ENCODE data around the gene RBM8A.

RBM8A gene

DNA sequence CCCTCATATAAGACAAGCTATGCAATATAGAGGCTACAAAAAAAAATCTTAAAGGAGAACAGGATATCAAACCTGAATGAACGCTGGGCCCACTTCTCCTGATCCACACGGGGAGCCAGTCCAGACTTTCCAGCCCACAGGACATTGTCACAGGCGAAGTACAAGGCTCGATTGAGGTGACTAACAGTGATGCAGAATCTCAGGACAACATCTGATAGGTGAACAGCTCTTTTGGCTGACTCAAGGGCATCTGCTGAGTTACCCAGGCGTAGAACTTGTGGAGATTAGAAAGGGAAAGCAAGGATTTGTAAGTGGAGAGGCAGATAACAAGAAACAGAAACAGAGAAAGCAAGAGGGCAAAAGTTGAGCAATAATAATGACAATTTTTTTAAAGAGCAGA lies 10.5 kb downstream of the RBM8A start:
- DNase-seq (ENCODE audit: low read depth): no peak

DNA sequence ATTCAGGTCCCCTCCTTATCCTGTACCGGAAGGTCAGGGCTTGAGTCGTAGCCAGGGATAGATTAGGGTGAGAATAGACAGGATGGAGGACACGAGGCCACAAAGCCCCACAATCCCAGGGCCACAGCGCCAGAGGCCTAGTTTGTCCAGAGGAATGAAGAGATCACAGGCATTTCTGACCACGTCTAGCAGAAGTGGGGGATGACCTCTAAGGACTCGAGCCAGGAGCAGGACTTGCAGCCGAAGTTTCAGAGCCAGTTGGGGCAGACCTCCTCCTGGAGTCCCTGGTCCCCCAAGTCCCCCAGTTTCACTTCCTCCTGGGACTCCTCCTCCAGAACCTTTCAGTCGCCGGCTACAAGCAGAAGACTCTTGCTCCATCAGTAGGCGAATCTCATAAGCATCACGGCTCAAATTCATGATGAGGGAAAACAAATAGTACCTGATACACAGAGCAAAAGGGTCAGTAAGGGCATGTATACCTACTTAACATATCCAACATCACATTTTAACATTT lies 15.1 kb downstream of the RBM8A start:
- DNase-seq (ENCODE audit: low read depth): no peak

DNA sequence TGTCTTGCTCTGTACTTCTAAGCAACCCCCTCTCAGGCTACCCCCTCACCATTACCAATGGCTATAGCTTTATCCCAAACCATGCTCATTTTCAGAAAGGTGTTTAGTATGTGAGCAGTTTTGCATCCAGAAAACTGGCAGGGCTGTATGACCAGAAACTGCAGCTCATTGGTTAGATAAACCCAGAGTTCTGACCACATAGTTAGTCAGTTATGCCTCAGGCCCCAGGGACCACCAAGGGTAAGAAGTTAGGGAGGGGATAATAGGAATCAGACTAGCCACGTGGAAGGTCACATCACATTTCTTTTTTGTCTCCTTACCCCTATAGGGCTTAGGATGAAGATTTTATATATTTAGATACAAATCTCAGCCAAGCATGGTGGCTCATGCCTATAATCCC lies 18.6 kb downstream of the RBM8A start:
- DNase-seq (ENCODE audit: low read depth): no peak

DNA sequence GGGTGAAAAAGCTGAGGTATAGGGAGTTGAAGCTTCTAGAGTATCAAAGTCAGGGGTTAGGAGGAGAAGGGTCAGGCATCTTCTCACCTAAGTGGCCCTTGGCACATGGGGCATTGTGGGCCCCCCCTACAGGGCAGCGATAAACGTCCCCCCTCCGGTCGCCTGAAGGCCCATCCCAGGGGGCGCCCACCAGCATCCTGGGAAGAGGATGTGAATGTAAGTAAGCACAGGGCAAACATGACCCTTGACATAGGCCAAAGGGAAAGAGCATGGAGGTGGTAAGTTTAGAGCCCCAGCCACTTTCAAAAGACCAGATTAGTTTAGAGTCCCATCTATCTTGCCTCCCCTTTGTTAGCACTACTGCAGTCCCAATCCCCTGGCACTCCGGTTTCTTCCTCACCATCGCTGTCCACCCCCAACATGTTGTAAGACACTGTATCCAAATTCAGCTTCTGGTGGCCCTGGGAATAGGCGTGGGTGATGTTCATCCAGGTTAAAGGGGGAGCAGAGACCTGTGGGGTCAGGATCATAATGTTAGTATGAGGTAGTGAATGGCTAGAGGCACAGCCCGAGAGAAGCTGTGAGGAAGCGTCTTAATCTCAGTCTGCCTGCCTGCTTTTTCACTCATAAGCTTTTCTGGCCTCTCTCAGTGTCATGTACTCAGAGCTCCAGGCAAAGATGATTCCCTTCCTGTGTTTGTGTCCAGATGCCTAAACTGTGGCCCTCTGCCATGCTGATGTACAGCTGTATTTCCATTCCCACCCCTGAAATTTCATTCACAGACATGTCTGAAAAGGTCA lies 20.1 kb downstream of the RBM8A start:
- DNase-seq (ENCODE audit: low read depth): no peak

DNA sequence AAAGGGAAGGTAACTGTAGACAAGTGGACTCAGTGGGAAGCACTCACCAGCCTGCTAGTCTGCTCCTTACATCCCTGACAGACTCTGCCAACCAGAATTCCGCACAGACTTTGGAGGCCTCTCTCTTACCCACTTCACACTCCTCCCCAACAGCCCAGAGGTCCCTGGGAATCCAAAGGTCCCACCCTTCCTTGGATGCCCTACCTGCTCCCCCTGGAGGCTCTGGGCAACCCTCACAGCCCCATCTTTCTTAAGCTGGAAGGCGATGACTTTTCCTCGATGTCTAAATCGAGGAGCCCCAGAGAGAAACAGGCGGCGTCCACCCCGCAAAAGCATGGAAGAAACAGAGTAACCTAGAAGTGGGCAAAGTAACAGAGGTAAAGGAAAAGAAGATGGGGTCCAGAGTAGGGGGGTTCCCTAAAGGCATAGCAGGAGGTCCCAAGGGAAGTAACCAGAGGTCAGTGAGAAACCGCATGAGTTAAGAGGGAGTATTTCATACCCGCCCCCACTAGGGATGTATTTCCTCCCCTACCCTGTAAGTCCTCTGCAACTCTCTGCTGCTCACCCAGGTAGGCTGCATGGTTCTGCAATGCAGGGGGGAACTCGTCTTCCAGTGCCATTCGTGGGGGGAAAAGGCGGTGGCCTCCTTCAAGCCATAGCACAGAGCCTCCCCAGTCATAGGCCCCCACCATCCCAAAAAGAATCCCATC lies 25.8 kb downstream of the RBM8A start:
- DNase-seq (ENCODE audit: low read depth): no peak

DNA sequence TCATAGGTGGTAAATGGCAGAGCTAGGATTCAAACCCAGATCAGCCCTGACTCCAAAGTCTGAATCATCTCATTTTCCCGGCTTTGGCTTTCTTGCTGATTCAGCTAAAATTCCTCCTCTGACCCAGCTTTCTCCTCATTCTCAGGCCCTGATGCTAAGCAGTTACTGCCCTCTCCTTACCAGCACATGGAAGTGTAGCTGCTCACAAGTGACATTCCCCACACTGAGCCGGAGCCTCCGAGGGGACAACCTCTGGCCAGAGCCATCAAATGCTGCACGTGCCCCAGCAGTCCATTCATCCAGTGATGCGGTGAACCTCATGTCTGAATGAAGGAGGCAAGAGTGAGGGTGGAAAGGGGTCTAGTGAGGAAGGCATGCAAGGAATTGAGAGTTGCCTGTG lies 28.5 kb downstream of the RBM8A start:
- DNase-seq (ENCODE audit: low read depth): no peak

DNA sequence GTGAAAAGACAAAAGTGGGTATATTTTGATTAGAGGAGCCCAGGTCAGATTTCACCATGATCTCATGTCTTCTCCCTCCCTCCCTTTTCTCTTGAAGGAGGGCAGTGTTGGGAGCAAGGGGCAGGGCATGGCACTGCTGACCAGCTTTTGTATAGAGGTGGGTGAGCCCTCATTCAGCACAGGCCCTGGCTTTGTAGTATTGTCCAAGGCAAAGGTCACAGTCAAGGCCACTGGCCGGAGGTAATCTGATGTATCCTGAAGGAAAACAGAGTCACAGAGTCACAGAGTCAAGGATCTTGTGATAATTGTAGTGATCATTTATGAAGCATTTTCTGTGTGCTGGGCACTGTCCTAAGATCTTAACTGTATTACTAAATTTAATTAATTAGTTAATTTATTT lies 29.3 kb downstream of the RBM8A start:
- DNase-seq (ENCODE audit: low read depth): no peak

DNA sequence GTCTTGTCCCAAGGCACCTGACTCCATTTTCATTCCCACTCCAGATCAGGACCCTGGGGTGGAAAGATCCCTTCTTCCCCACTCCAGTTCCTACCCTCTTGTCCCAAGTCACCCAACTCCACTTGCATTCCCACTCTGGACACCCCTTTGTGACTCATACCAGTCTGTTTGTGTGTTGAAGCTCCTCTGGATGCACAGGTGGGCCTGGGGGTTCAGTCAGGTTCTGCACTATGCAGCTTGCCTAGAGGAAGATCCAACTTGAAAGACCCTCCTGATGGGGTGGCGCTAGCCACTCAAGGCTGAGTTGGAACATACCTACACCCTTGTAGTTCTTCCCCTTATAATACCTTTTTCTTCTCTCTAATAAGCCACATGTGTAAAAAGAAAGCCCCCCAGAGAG lies 31.8 kb downstream of the RBM8A start:
- no peak for DNase-seq (ENCODE audit: low read depth)

DNA sequence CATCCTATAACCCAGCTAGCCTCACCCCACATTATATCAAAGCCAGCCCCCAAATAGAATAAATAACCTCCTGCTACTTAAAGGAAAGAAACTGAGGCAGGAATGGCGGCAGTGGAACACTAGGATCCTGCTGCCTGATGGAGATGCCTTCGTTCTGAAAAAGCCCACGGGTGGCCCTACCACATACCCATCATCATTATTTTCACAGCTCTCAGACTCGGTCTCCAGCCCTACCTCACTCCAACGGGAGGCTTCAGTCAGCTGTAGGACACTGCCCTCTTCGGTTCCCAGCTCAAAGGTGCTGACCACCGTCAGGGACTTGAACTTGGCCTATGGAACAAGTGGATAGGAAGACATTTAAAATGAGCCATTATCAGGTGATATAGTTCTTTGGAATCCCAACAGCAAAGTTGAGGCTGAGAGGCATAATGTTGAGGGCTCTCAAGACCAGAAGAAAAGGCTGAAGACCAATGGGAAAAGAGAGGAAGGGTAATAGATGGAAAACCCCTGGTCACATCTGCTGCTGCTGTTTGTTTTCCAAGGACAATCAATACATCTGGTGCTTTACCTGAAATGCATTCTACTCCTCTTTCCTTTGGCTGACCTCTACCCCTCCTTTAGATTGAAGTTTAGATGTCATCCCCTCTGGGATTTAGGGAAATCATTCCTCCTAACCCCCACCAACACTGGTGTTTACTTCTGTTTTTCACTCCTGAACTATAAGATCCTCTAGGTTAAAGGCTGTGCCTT lies 33.8 kb downstream of the RBM8A start:
- no peak for DNase-seq (ENCODE audit: low read depth)

DNA sequence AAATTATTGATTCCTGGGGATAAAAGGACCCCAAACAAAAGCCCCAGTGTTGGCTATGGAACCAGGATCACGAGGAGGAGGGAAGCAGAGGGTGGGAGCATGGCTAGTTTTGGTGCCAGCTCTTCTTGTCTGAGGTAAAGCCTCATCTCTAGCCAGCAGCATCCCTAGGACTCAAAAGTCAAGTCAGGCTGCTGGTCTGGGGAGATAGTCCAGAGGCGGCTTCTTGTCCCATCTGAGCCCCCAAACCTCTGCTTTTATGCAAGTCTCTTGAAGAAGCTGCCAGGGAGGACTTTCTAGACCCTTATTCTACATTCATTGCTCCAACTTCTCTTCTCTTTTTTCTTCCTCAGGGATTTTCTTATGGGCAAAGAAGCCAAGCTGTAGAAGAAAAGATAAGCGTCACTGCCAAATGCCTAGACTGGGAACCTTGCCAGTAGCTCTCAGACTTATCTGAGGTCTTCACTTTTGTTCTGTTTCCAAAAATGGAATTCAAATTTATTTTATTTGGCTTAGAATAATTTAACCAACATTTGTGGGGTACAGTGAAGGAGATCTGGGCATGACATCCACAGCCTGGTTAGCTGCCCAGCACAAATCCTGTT lies 34.7 kb downstream of the RBM8A start:
- DNase-seq (ENCODE audit: low read depth): no peak

DNA sequence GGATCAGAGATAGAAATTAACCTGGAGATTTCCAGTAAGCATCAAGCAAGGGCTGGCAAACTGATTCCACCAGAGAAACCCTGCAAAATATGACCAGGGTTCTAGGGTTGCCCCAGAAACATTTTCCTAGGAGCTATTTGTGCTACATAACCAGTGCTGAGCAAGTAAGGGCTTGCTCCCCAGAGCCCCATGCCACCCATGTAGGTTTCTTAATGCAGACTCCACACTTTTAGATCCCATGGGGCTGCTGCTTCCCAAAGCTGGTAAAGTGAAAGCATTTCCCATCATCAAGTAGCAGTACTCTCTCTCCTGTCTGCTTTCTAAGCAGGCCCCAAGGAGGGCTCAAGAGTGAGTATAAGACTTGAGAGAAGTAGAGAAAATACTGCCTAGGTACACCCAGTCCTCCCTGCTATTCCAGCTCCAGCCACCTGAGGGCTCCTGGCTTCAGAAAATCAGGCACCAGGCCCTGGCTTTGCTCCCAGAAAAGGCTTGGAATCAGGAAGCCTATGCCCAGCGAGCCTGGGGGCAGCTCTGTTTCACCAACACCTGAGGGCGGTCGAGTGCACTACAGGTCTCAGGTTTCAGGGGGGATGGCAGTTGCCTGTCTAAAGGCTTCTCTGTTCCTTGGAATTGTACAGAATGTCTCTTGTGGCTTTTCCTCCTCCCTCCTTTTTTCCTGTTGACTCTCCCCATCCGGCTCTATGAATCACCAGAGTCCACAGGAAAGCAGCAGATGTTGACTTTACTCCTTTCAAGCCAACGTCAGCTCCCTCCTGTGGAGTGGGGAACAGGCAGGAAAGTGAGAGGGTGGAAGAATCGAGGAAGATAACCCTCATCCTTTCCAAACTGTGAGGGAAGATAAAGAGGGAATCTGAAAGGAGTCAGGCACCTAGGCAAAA lies 35.4 kb downstream of the RBM8A start:
- DNase-seq (ENCODE audit: low read depth): peak; percentile 94

DNA sequence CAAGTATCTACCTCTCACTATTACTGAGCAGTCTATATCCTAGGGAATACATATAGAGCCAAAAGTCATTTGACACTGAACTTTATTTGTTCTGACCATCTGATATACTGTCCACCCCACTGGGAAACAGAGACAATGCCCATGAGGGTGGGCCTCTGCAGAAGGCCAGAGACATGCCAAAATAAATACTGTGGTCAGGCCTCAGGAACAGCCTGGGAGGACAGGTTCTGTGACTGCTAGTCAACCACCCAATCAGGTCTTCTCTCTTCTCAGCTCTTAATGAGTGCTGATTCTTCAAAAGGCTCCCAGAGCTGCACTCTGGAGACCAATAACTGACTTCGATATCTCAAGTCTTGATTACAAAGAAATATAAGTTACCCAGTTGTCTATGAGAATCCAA lies 36.1 kb downstream of the RBM8A start:
- DNase-seq (ENCODE audit: low read depth): no peak

DNA sequence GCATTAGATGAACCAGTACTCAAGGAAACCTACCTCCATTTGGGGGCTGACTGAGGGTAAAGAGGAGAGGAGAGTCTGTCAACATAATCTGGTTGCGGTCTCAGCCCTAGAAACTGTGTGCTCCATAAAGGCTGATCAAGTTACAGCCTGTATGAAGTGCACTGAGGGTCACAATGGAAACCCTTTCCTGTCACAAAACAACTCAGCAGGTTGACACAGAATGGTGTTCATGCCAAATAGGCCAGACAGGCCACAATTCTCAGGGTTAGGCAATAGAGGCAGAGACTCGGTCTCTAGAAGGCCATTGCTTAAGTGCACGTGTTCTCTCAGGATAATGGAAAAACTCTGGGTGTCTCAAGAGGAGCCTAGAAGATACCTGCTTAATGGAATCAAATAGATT lies 37.6 kb downstream of the RBM8A start:
- no peak for DNase-seq (ENCODE audit: low read depth)

DNA sequence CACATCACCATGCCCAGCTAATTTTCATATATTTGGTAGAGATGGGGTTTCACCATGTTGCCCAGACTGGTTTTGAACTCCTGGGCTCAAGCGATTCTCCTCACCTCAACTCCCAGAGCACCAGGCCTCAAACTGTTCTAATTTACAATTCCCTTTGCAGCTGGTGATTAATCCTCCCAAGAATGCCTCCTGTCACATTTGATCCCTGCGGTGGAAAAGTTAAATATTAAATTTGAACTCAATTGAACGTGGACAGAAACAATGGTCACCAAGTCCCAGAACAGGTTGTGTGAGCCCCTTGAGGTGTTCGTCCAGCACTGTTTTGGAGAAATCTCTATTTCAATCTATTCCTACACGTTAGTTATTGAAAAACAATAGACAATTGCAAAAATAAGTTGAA lies 39.7 kb downstream of the RBM8A start:
- DNase-seq (ENCODE audit: low read depth): no peak

DNA sequence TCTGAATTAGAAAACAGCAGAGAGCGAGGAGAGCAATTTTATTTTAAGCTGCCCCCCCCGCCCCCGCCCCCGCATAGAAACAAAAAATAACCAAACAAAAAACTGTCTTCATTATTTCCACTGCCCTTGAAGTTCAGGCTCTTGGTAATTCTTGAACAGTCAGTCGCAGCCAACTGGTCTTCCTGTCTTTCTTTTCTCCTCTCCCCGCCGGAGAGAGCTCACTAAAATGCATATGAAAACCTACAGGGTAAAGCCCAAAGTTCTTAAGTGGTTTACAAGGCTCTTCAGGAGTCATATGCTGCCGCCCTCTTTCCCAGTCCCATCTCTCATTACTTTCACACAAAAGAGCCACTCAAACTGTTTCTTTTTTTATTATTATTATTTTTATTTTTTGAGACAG lies 40.5 kb downstream of the RBM8A start:
- no peak for DNase-seq (ENCODE audit: low read depth)

DNA sequence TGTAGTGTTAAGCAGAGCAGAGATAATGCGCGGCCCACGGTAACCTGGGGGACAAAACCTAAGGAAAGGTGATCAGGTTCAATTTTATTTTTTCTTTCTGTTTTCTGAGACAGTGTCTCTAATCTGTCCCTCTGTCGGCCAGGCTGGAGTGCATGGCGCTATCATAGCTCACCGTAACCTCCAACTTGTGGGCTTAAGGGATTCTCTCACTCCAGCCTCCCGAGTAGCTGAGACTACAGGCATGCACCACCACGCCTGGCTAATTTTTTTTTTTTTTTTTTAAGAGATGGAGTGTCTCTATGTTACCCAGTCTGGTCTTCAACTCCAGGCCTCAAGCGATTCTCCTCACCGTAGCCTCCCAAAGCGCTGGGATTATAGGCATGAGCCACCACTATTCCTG lies 40.9 kb downstream of the RBM8A start:
- DNase-seq (ENCODE audit: low read depth): no peak

DNA sequence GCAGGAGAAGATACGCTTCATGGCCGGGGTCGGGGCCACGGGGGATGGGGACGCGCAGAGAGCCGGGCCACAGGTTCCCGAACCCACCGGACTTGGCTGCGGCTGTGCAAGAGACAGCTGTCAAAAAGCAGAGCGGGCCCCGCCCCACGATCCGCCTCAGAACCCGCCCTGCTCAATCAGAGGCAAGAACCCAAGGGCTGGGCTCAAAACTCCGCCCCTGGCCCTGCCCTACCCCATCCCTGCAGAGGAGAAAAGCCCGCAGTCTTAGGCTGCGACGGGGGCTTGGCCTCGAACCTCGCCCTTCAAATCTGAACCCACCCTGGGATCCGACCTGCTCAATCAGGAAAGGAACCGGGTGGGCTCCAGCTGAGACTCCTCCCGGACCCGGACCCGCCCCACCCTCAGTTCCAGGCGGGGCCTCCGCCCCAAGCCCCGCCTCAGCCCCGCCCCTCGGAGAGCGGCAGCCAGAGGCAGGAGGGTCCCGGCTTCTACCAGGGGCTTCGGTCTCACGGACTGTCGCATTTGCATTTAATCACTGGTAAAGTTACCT lies 41.5 kb downstream of the RBM8A start, which contains the start of gene ANKRD35:
TSS of gene ANKRD35 (minus strand) at position 129 of the 550 bp plus-strand sequence. CDS start at position 21, 108 bp downstream.
- DNase-seq (ENCODE audit: low read depth): no peak

DNA sequence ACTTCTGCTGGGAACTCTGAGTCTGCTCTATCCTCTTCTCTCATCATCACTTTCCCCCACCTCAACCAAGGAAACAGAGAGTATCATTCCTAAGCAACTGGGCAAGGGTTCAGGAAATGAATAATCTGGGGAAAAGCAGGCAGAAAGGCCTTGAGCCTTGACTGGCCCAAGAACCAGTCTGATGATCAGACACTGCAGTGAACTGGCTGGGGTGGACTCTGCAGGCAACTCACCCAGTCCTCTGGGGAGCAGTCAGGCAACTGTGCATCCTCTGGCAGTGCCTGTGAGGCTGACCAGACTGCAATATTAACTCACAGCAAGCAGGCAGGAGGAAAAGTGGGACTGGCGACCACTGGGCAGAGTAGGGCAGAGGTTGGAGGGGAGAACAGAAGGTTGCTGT lies 42.6 kb downstream of the RBM8A start:
- peak; percentile 56 for DNase-seq (ENCODE audit: low read depth)

DNA sequence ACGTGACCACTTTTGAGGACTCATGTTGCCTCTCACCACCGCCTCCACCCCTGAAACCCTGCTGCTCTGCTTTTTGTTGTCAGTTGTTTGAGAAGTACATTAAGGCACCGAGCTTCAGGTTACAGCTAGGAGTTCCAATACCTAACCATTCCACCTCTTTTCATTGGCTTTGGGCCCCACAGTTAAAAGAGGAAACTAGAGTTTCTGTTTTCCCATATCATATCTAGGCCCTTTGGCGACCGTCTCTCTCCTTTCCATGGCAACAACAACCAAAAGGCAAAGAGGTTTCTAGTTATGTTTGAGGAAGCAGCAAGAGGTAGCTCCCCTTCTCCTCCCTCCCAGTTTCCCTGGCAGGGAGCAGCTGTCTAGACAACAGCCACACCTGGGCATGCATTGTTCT lies 47.5 kb downstream of the RBM8A start:
- DNase-seq (ENCODE audit: low read depth): no peak

DNA sequence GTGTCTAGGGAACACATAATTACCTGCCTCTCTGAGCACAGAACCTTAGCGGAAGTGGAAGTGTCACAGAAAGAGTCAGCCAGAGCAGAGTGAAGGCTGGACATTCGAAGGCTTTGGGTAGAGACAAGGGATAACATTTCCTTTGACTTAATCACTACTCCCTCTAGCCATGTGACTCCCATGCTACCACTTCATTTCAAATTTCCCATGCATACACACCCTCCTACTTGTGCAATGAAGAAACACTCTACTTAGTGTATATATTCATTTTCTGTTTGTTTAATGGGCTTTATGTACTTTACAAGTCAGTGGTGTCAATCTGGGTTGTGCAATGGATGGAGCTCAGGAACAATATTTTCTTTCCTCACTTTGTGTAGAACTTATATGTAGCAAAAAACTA lies 48.6 kb downstream of the RBM8A start:
- no peak for DNase-seq (ENCODE audit: low read depth)

DNA sequence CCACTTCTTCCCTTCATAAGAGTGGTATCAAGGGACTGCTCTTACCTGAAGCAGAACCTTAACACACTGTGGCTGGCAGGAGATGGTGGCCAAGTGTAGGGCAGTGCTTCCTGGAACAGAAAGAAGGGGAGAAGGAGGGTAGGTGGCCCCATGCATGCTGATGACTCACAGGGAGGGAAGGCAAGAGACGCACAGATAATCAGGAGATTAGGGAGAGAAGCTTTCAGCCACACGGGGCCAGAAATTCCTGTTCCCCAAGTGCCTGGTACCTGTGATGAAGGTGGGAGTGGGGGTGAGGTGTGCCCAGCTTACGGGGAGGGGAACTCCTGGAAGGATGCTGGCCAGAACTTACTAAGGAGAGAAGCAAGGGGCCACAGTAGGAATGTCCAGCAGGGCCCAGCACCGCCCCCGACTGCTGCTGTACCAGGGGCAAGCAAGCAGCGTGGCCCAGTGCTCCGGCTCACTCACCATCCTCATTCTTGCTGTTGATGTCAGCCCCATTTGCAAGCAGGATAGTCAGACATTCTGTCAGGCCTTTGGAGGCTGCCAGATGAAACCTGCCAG lies 49.3 kb downstream of the RBM8A start:
- DNase-seq (ENCODE audit: low read depth): no peak
